Subcutaneous adipose tissue (tissue), 4 donors: ENCODE results near the gene UGT1A5. TPM values are rescaled to one million over a fixed set of nuclear protein-coding genes. Genes with fewer than 3 reads are reported as not detected.

ENCODE experiments used
- total RNA-seq, 4 donors: library from RNA; depleted of rRNA; stranded (reverse); fragments of >200 nt; gene quantifications; one replicate each; pipeline ENCODE4 v1.1.0, GENCODE V29; 2016
- TF ChIP-seq, protein P1 (sequence below): fragments of 450-650 bp; IDR thresholded peaks from one replicate; pipeline ENCODE4 v1.5.1; 2016; ENCODE audit warnings: low read depth, mild to moderate bottlenecking, control low read depth, antibody characterized with exemption, moderate library complexity

Gene UGT1A5
- total RNA-seq, 4 donors from 2014 or later: not detected

DNA sequence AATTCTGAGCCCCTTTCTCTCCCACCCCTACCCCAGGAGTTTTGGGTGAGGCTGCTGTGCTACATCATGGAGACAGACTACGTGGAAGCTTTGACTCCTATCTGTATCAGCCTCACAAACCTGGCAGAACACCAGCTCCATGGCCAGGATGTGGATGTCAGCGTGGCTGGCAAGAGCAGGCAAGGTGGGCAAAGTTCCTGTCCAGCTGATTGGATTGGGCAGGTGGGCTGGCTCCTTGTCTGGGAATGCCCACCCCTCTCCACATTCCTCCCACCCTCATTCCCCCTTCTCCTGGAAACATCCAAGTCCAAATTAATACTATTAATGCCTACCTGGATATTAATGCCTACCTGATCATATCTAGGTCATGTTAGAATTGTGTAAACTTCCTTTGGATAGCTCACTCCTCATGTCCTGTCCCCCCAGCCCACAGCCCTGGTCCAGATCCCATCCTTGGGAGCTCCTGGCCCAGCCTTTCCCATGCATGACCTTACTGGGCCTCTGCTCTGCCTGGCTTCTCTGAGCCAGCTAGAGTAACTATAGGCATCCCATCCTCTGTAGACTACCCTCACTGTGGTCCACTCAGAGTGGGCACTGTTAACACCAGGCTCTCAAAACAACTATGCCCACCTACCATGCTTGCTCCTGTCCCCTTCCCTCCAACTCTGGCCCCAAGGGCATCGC, 89.6 kb downstream of the UGT1A5 start:
- TF ChIP-seq, protein P1, sequence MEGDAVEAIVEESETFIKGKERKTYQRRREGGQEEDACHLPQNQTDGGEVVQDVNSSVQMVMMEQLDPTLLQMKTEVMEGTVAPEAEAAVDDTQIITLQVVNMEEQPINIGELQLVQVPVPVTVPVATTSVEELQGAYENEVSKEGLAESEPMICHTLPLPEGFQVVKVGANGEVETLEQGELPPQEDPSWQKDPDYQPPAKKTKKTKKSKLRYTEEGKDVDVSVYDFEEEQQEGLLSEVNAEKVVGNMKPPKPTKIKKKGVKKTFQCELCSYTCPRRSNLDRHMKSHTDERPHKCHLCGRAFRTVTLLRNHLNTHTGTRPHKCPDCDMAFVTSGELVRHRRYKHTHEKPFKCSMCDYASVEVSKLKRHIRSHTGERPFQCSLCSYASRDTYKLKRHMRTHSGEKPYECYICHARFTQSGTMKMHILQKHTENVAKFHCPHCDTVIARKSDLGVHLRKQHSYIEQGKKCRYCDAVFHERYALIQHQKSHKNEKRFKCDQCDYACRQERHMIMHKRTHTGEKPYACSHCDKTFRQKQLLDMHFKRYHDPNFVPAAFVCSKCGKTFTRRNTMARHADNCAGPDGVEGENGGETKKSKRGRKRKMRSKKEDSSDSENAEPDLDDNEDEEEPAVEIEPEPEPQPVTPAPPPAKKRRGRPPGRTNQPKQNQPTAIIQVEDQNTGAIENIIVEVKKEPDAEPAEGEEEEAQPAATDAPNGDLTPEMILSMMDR: no peak

DNA sequence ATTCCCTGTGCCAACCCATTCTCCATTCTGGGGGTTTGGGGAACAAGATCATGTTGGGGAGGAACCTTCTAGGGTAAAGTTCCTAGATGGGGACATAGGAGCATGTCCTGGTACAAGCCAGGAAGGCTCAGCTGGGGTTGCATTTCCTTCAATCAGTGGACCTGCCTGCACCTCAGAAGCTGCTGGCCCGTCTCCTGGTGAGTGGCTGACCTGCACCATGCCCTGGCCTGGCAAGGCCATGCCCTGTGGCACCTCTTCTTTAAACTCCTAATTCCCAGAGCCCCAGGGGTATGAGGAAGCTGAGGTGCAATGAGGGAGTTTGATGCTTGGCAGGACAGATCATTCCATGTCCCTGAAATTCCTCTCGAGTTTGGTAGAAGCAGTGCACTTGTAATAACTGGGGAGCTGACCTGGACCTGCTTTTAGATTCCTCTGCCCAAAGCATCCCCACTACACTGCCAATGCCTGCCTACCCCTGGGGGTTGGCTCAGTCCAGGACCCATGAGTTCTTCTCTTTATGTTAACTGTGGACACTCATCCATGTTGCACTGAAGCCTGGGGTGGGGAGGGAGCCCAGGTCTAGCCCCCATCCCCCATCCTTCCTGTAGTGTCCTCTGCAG, 90.7 kb downstream of the UGT1A5 start:
- TF ChIP-seq, protein P1: no peak

DNA sequence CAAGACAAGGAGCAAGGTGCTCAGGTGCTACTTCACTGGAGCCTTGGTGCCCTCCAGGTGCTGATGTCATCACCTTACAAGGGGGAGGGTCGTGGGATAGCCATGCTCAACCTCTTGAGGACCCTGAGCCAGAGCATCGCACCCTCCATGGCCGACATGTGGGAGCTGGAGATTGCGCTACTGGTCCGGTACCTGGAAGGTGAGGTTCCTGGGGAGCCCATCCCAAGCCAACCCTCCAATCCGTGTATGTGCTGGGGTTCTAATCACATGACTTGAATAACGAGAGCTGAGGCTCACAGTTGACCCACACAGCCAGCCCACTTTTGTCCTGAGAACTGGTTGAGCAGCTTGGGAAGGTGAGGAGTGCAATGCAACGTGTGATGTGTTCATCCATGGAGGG, 91.3 kb downstream of the UGT1A5 start:
- TF ChIP-seq, protein P1: no peak

DNA sequence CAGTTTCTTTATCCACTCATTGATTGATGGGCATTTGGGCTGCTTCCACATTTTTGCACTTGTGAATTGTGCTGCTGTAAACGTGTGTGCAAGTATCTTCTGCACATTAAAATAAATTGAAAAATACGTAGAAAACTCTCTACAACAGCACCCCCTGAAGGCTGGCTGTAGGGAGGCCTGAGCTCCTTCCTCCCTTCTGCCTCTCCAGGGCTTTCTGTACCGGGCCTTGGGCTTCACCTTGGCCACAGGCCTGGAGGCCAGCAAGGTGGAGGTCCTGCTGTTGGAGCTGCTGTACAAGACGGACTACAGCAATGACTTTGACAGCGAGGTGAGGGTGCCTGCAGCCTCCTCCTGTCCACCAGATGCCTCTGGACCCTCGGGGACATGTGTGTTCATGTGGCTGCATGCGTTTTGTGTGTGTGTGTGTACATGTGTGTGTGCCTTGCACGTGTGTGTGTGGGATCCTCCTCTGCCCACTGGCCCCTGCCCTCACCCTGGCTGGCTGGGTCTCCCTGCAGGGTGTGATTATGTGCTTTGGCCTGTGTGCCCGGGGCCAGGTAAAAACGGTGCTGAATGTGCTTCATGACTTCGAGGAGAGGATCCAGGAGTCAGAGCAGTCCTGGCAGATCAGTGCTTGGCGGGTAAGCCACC, 94.6 kb downstream of the UGT1A5 start:
- TF ChIP-seq, protein P1: no peak

DNA sequence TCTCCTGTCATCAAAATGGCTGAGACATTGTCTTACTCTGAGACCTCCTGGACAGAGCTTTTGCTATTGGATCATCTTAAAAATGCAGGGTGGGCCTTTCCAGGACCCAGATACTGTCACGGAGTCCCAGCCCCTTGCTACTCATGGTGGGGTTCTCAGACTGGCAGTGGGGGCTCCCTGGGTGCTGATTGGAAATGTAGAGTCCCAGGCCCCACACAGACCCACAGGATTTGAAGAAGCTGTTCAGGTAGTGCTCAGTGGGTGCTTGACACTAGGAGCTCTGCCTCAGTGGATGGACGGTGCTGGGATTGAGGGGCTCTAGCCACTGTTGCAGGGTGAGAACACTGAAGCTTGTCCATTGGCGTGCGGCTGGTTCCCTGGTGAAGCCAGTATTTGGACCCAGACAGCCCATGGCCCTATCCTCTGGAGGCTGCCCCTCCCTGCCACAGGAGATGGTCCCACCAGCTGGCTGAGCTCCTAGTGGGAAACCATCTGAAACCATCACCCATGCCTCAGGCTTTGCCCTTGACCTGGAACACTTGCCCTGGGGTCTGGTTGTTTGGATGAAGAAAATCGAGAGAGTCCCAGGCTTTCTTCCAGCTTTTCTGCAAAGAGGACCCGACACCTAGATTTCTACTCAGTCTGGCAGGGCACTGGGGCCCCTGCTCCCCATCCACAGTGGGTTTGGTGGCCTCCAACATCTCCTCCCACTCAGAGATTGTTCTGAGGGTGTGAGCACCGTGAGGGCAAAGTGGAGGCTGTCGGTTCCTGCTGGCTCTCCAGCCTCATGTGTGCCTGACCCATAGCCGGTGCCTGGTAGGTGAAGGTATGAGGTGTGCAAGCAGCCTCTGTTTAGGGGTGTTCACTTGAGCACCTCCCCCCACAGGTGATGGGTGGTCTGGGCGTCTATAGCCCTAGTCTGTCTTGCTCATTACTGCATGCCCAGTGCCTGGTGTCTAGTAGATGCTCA, 95.5 kb downstream of the UGT1A5 start:
- TF ChIP-seq, protein P1: no peak

DNA sequence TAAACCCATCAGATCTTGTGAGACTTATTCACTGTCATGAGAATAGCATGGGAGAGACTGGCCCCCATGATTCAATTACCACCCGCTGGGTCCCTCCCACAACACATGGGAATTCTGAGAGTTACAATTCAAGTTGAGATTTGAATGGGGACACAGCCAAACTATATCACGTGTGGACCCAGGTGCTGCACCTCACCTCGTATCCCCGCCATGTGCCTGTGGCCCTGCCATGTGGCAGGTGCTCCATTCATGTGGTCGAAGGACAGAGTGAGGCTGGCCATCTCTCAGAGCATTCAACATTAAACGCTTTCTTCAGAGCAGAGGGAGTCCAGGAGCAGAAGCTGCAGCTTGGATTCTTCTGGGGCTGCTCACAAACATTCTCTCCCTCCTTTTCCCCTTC, 97.7 kb downstream of the UGT1A5 start:
- TF ChIP-seq, protein P1: no peak
